HepG2 (cell line): ENCODE measurements around the gene LIN7A. TPM values are rescaled to one million over a fixed set of nuclear protein-coding genes. Genes with fewer than 3 reads are reported as not detected.

Experiments
- GATAD2A ChIP-seq: IDR thresholded peaks from 2 replicates; pipeline ENCODE4 v1.6.1; 2016
- JUNB ChIP-seq: sonication (generic); formaldehyde crosslinking; IDR thresholded peaks from 2 replicates; pipeline ENCODE4 v1.8.0; 2022; ENCODE audit warnings: missing genetic modification reagents, mild to moderate bottlenecking, borderline replicate concordance
- LRRFIP1 ChIP-seq: sonication (generic); formaldehyde crosslinking; conservative IDR thresholded peaks from 2 replicates; pipeline ENCODE4 v1.4.0; 2020; ENCODE audit warnings: missing genetic modification reagents
- MXD1 ChIP-seq: sonication (generic); formaldehyde crosslinking; IDR thresholded peaks from 2 replicates; pipeline ENCODE4 v1.4.0; 2020; ENCODE audit warnings: mild to moderate bottlenecking, missing genetic modification reagents
- NONO ChIP-seq, 2 experiments: fragments of 450-650 bp in 1 of 2; sonication (generic) in 1 of 2; formaldehyde crosslinking in 1 of 2; IDR thresholded peaks in 1 of 2; conservative IDR thresholded peaks in 1 of 2; 2 replicates each; pipeline versions ENCODE4 v1.6.1 to v1.8.0; 2017 to 2022; ENCODE audit warnings: mild to moderate bottlenecking in 1 of 2, missing genetic modification reagents in 1 of 2, moderate library complexity in 1 of 2
- NPAS2 ChIP-seq: sonication (generic); formaldehyde crosslinking; IDR thresholded peaks from 2 replicates; pipeline ENCODE4 v1.8.0; 2022; ENCODE audit warnings: mild to moderate bottlenecking, missing genetic modification reagents, borderline replicate concordance
- RCOR2 ChIP-seq: IDR thresholded peaks from 2 replicates; pipeline ENCODE4 v1.6.1; 2016; ENCODE audit warnings: missing biosample characterization, missing genetic modification reagents
- ZBTB14 ChIP-seq: sonication (generic); formaldehyde crosslinking; IDR thresholded peaks from 2 replicates; pipeline ENCODE4 v1.4.0; 2020; ENCODE audit warnings: missing genetic modification reagents
- ZNF292 ChIP-seq: sonication (generic); formaldehyde crosslinking; IDR thresholded peaks from 2 replicates; pipeline ENCODE4 v1.8.1; 2022; ENCODE audit warnings: mild to moderate bottlenecking, low read depth, missing genetic modification reagents, borderline replicate concordance
- ZNF646 ChIP-seq: sonication (generic); formaldehyde crosslinking; IDR thresholded peaks from 2 replicates; pipeline ENCODE4 v1.9.0; 2021; ENCODE audit warnings: mild to moderate bottlenecking, missing genetic modification reagents
- ZSCAN29 ChIP-seq: sonication (generic); formaldehyde crosslinking; conservative IDR thresholded peaks from 2 replicates; pipeline ENCODE4 v1.4.0; 2020; ENCODE audit warnings: mild to moderate bottlenecking, missing genetic modification reagents
- polyA plus RNA-seq, 8 experiments: library from polyadenylated mRNA; depleted of rRNA in 3 of 8; stranded (reverse) in 7 of 8; unstranded in 1 of 8; fragments of >200 nt; fragmentation: Illumina TruSeq in 4 of 8; extraction: Trizol in 4 of 8; gene quantifications; 2 replicates each; pipeline versions ENCODE4 v1.2.1 to v1.2.3, GENCODE V29; 2011 to 2016; ENCODE audit warnings: low read depth in 4 of 8, missing spikeins in 1 of 8, mixed read lengths in 1 of 8; ENCODE audit not compliant: insufficient read depth in 1 of 8
- total RNA-seq, 5 experiments: library from RNA; depleted of rRNA; stranded (reverse); fragments of >200 nt; fragmentation: Illumina TruSeq; extraction: Trizol; gene quantifications; 2 replicates each; pipeline ENCODE4 v1.2.3, GENCODE V29; 2016; ENCODE audit warnings: low read depth in 1 of 5
- TF ChIP-seq, protein P1 (sequence below): sonication (generic); formaldehyde crosslinking; IDR thresholded peaks from 2 replicates; pipeline ENCODE4 v1.8.0; 2022; ENCODE audit warnings: missing genetic modification reagents, mild to moderate bottlenecking, moderate library complexity, borderline replicate concordance

LIN7A gene
- total and polyA plus RNA-seq, 2 of the 13 experiments (the other 11 are each of a cell fraction or from before 2014, with no cell fraction given): 18.5 to 19.2 TPM

DNA sequence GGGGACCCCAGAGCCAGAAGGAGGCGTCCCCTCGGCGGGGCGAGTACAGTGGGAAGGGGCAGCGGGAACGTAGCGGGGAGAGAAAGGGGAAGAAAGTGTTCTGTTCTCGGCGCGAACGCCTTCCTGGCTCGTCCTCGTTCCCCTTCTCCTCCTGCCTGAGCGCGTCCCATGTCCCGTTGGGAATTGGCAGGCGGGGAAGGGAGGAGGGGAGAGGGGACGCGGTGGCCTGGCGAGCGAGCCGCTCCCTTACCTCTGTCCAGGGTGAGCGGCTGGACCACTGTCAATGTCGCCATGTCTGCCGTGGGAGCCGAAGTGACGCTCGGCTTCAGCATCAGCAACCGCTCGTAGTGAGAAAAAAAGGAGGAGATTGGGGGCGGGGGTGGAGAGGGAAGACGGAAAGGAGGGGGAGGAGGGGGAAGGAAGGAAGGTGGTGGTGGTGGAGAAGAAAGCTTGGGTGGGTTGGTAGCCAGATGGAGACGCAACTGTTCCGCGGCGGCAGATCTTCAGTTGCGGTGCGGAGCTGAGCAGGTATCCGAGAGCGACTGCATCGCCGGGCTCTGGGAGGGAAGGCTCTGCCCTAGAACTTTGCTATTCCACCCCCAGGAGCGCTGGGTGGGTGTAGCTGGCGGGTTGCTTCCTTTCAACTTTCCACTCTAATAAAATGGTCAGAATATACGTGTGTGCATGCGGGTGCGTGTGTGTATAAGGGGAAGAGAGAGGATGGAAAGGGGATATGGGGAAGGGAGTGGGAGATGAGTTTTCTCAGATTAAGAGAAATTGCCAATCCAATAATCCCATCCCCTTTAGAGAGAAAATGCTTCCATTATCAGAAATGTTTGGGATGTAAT, at the start of gene LIN7A (continued):
- TF ChIP-seq LRRFIP1 (CRISPR knock-in tag) (no peak), NPAS2 (CRISPR knock-in tag) (no peak), JUNB (0 out of 2 replicates have a peak, but pooled peaks have one; percentile 11), ZBTB14 (CRISPR knock-in tag) (no peak), MXD1 (peak; percentile 33; the same call in 1 of the 2 replicates), NONO (IDR thresholded peaks at IDR 0.05) (no peak), NONO (CRISPR knock-in tag; conservative IDR thresholded peaks at IDR 0.05) (peak; percentile 48; the same call in 1 of the 2 replicates), ZNF646 (CRISPR knock-in tag) (0 out of 2 replicates have a peak, but pooled peaks have one; percentile 36), ZSCAN29 (CRISPR knock-in tag) (no peak), ZNF292 (CRISPR knock-in tag) (peak; percentile 35; the same call in 1 of the 2 replicates), RCOR2 (no peak), GATAD2A (CRISPR knock-in tag) (no peak)
- TF ChIP-seq, protein P1, sequence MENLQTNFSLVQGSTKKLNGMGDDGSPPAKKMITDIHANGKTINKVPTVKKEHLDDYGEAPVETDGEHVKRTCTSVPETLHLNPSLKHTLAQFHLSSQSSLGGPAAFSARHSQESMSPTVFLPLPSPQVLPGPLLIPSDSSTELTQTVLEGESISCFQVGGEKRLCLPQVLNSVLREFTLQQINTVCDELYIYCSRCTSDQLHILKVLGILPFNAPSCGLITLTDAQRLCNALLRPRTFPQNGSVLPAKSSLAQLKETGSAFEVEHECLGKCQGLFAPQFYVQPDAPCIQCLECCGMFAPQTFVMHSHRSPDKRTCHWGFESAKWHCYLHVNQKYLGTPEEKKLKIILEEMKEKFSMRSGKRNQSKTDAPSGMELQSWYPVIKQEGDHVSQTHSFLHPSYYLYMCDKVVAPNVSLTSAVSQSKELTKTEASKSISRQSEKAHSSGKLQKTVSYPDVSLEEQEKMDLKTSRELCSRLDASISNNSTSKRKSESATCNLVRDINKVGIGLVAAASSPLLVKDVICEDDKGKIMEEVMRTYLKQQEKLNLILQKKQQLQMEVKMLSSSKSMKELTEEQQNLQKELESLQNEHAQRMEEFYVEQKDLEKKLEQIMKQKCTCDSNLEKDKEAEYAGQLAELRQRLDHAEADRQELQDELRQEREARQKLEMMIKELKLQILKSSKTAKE (CRISPR knock-in tag): 0 out of 2 replicates have a peak, but pooled peaks have one; percentile 44
